ENCODE data around the gene MPHOSPH8.

- no peak for TF ChIP-seq POLR2A (IDR thresholded peaks at IDR 0.05)
- no peak for TF ChIP-seq CTCF (IDR thresholded peaks at IDR 0.05 in 4 of 5, conservative IDR thresholded peaks at IDR 0.05 in 1 of 5)
Measured at GRCh38 chr13:19645000-19645399, 11.5 kb downstream of the MPHOSPH8 start.

Measured in gastrocnemius medialis (tissue), 4 donors.